Neural crest cell (in vitro differentiated cells): Measurements from ENCODE around the gene TMTC1. TPM values are rescaled to one million over a fixed set of nuclear protein-coding genes. Genes with fewer than 3 reads are reported as not detected.

Source experiments
- DNase-seq: peaks from one replicate; pipeline ENCODE4 v3.0.0; 2021; ENCODE audit warnings: low read depth, mixed read lengths, low spot score
- H3K27ac Mint-ChIP-seq: one replicate; pipeline ENCODE4 v1.8.0; 2021; ENCODE audit warnings: mild to moderate bottlenecking, mixed read lengths; ENCODE audit not compliant: unreplicated experiment
- H3K27me3 Mint-ChIP-seq: 2 replicates; pipeline ENCODE4 v1.8.0; 2021; ENCODE audit warnings: low read depth, mild to moderate bottlenecking, mixed read lengths
- H3K36me3 Mint-ChIP-seq: 2 replicates; pipeline ENCODE4 v1.8.0; 2021; ENCODE audit warnings: low read depth, mild to moderate bottlenecking, mixed read lengths
- H3K4me1 Mint-ChIP-seq: 2 replicates; pipeline ENCODE4 v1.8.0; 2021; ENCODE audit warnings: mixed read lengths
- H3K4me3 Mint-ChIP-seq: one replicate; pipeline ENCODE4 v1.8.0; 2021; ENCODE audit warnings: mild to moderate bottlenecking, mixed read lengths
- H3K9me3 Mint-ChIP-seq: 2 replicates; pipeline ENCODE4 v1.8.0; 2021; ENCODE audit warnings: mixed read lengths
- total RNA-seq: library from RNA; stranded (reverse); gene quantifications from 2 replicates; pipeline ENCODE4 v1.2.1, GENCODE V29; 2021
- TF ChIP-seq, protein P1 (sequence below): fragments of 200-600 bp; sonication (generic); conservative IDR thresholded peaks from 2 replicates; pipeline ENCODE4 v1.5.0; 2021; ENCODE audit warnings: antibody characterized with exemption, mild to moderate bottlenecking

Gene TMTC1
- total RNA-seq, 1 donor from 2014 or later: 13.1 TPM

DNA sequence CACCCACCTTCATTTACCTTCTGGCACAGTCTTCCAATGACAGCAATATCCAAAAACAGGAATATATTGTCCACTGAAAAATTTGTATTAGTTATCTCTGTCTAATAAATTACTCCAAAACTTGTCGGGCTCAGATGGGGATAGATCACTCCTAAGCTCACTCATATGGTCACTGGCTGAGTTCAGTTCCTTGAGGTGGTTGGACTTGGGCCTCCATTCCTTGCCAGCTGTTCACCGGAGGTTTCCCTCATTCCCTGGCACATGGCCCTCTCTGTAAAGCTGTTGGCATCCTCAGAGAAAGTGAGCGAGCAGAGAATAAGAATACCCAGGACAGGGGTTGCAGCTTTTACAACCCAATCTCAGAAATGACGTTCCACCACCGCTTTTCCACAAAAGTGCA lies 81.5 kb downstream of the TMTC1 start:
- Mint-ChIP-seq H3K27me3 (no peaks in the 10 kb centered on the region), H3K9me3 (no peaks in the 10 kb centered on the region), H3K27ac (no peak overlapping the region), H3K4me1 (peaks cover 9% of the 10 kb centered on the region), H3K36me3 (peaks cover 2% of the 10 kb centered on the region), H3K4me3 (no peak overlapping the region)
- no peak for DNase-seq
- TF ChIP-seq, protein P1, sequence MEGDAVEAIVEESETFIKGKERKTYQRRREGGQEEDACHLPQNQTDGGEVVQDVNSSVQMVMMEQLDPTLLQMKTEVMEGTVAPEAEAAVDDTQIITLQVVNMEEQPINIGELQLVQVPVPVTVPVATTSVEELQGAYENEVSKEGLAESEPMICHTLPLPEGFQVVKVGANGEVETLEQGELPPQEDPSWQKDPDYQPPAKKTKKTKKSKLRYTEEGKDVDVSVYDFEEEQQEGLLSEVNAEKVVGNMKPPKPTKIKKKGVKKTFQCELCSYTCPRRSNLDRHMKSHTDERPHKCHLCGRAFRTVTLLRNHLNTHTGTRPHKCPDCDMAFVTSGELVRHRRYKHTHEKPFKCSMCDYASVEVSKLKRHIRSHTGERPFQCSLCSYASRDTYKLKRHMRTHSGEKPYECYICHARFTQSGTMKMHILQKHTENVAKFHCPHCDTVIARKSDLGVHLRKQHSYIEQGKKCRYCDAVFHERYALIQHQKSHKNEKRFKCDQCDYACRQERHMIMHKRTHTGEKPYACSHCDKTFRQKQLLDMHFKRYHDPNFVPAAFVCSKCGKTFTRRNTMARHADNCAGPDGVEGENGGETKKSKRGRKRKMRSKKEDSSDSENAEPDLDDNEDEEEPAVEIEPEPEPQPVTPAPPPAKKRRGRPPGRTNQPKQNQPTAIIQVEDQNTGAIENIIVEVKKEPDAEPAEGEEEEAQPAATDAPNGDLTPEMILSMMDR: no peak

DNA sequence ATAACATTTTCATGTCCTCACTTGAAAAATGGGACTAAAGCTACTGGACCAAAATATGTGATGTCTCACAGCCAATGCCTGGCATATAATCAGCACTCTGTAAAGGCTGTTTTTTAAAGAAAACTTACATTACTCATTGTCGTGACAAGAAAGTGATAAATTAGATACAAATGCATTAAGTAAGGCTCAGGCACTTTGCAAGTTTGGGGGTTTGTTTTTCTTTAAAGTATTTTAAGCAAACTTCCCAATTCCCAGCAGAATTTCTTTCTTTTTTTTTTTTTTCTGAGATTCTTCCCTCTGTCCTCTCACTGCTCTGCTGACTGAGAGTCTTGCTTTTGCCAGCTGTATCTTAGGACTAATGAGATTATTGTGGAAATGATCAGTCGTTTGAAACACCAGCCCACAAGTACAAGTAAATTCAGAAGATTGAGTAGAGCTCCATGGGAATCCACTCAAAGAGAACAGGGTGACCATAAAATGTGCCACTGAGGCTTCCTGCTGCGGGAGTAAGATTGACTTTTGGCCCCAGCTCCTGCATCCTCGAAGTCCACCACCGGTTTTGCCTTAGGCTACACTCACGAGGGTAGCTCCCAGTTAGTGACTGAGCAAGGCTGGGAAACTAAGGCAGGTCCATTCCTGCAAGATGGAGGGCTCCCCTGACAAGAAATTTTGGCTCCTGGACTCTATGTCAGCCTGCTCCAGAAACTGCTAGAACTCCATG lies 82.8 kb downstream of the TMTC1 start:
- TF ChIP-seq, protein P1: no peak
- Mint-ChIP-seq H3K36me3 (peaks cover 2% of the 10 kb centered on the region), H3K9me3 (no peaks in the 10 kb centered on the region), H3K4me1 (peaks cover 9% of the 10 kb centered on the region), H3K4me3 (no peak overlapping the region), H3K27me3 (no peaks in the 10 kb centered on the region), H3K27ac (no peak overlapping the region)
- no peak for DNase-seq

DNA sequence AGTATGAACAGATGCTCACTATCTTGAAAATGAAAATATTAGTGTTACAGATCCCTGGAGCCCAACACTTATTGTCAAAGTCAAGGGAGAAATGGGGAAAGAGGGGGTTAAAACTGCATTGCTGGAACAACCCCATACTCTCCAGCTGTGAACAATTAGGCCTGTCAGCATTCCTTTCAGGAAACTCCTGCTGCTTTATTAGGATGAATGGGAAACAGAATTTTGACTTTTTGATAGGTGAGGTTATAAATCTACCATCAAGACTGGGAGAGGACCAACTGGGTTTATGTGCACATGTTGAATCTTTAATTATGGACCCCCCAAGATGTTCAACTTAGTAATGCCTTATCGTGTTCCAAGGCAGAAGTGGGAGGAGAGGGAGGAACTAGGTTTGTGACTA lies 85.0 kb downstream of the TMTC1 start:
- peaks cover 9% of the 10 kb centered on the region for H3K4me1 Mint-ChIP-seq
- TF ChIP-seq, protein P1: no peak
- no peak overlapping the region for H3K27ac Mint-ChIP-seq
- no peak overlapping the region for H3K4me3 Mint-ChIP-seq
- no peaks in the 10 kb centered on the region for H3K36me3 Mint-ChIP-seq
- no peak for DNase-seq
- H3K9me3 Mint-ChIP-seq: no peaks in the 10 kb centered on the region
- no peaks in the 10 kb centered on the region for H3K27me3 Mint-ChIP-seq

DNA sequence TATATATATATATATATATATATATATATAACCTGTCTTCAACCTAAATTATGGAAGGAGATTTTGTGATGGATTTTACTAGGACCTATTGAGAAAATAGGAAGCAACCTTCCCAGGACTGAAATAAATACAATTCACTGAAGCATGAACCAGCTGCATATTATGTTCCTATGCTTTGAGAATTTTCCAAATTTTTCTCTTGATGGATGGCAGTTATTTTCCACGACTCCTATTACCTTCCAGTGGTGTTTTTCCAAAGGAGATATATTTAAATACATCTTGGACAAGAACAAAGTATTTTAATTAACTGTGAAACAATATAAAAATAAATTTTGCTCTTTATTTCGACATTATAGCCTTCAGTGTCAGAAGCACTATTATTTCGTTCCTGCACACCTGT lies 87.9 kb downstream of the TMTC1 start:
- Mint-ChIP-seq H3K4me3 (no peak overlapping the region), H3K27ac (no peak overlapping the region), H3K36me3 (peaks cover 3% of the 10 kb centered on the region), H3K9me3 (no peaks in the 10 kb centered on the region), H3K27me3 (no peaks in the 10 kb centered on the region), H3K4me1 (peaks cover 20% of the 10 kb centered on the region)
- no peak for DNase-seq
- TF ChIP-seq, protein P1: no peak

DNA sequence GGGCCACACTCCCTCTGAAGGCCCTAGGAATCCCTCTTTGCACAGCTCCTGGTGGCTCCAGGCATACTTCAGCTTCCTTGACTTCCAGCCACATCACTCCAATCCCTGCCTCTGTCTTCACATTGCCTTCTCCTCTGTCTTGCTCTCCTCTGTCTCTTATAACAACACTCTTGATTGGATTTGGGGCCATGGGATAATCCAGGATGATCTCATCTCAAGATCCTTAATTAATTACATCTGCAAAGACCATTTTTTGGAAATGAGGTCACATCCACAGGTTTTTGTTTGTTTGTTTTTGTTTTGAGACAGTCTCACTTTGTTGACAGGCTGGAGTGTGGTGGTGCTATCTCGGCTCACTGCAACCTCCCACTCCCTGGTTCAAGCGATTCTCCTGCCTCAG lies 88.7 kb downstream of the TMTC1 start:
- Mint-ChIP-seq H3K4me1 (peaks cover 20% of the 10 kb centered on the region), H3K36me3 (peaks cover 3% of the 10 kb centered on the region), H3K4me3 (no peak overlapping the region), H3K27ac (no peak overlapping the region), H3K9me3 (no peaks in the 10 kb centered on the region), H3K27me3 (no peaks in the 10 kb centered on the region)
- TF ChIP-seq, protein P1: no peak
- DNase-seq: no peak
